Measurements from ENCODE around the gene ARID2.

ARID2 gene

DNA sequence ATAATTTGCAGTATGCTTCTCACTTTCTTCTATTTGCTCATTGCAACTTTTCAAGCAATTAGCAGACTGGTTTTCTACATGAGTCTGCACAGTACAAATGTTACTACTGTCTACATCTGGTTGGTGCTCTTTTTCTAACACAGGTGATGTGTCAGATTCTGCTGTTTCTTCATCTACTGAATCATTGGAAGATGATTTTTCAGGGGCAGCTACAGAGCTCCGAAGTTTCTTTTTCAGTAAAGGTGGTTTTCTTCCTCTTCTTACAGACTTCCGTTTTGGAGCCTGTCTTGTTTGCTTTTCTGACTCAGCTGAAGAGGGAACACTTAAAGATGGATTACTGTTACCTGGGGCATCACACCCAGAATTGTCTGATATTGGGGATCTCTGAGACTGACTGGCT, 198.8 kb downstream of the ARID2 start:
- TF ChIP-seq, protein P1, sequence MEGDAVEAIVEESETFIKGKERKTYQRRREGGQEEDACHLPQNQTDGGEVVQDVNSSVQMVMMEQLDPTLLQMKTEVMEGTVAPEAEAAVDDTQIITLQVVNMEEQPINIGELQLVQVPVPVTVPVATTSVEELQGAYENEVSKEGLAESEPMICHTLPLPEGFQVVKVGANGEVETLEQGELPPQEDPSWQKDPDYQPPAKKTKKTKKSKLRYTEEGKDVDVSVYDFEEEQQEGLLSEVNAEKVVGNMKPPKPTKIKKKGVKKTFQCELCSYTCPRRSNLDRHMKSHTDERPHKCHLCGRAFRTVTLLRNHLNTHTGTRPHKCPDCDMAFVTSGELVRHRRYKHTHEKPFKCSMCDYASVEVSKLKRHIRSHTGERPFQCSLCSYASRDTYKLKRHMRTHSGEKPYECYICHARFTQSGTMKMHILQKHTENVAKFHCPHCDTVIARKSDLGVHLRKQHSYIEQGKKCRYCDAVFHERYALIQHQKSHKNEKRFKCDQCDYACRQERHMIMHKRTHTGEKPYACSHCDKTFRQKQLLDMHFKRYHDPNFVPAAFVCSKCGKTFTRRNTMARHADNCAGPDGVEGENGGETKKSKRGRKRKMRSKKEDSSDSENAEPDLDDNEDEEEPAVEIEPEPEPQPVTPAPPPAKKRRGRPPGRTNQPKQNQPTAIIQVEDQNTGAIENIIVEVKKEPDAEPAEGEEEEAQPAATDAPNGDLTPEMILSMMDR (IDR thresholded peaks at IDR 0.05; ENCODE audit: unreplicated experiment in 3 of 3): no peak
- Mint-ChIP-seq H3K36me3 (ENCODE audit: low read depth) (peaks cover 67% of the 10 kb centered on the region), H3K4me1 (no peaks in the 10 kb centered on the region), H3K9me3 (no peaks in the 10 kb centered on the region), H3K4me3 (no peak overlapping the region), H3K27ac (no peak overlapping the region), H3K27me3 (ENCODE audit: low read depth) (no peaks in the 10 kb centered on the region)

DNA sequence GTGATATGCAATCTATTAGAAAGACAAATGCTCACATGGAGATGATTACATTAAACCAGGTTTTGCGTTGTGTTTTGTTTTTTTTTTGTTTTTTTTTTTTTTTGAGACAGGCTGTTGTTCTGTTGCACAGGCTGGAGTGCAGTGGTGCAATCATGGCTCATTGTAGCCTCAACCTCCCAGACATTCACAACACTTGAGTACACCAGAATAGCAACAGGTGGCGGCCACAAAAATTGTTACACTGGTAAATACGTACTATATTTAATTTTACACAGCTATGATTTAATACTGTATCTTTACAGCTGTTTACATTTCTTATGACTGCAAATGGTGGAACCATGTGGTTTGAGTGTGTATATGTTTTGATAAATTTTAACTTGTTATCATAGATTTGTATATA, 200.9 kb downstream of the ARID2 start:
- no peak overlapping the region for H3K27ac Mint-ChIP-seq
- H3K27me3 Mint-ChIP-seq (ENCODE audit: low read depth): no peaks in the 10 kb centered on the region
- TF ChIP-seq, protein P1 (IDR thresholded peaks at IDR 0.05; ENCODE audit: unreplicated experiment in 3 of 3): no peak
- H3K4me3 Mint-ChIP-seq: no peak overlapping the region
- no peaks in the 10 kb centered on the region for H3K9me3 Mint-ChIP-seq
- H3K36me3 Mint-ChIP-seq (ENCODE audit: low read depth): peaks cover 57% of the 10 kb centered on the region
- H3K4me1 Mint-ChIP-seq: peaks cover 13% of the 10 kb centered on the region

DNA sequence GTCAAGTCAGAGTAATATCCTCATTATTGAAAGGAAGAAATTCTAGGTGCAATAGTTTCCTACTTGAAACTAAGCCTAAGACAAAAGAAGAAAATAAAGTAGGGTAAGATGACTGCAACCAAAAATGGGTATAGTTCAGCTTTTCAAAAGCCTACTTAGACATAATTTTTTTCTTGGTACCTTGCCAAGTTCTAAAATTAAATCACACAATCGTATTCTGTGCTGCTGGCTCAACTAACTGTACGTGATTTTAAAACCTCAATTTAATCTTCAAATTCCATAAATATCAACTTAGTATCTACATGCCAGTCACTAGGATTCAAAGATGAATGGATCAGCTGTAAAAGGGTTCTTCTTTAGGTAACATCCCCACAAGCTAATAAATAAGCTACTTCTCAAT, 204.0 kb downstream of the ARID2 start:
- Mint-ChIP-seq H3K36me3 (ENCODE audit: low read depth) (peaks cover 46% of the 10 kb centered on the region), H3K4me1 (peaks cover 19% of the 10 kb centered on the region), H3K27ac (peak overlapping the region in 1 of 3 experiments; percentile 17), H3K4me3 (no peak overlapping the region), H3K27me3 (ENCODE audit: low read depth) (no peaks in the 10 kb centered on the region), H3K9me3 (no peaks in the 10 kb centered on the region)
- TF ChIP-seq, protein P1 (IDR thresholded peaks at IDR 0.05; ENCODE audit: unreplicated experiment in 3 of 3): no peak

DNA sequence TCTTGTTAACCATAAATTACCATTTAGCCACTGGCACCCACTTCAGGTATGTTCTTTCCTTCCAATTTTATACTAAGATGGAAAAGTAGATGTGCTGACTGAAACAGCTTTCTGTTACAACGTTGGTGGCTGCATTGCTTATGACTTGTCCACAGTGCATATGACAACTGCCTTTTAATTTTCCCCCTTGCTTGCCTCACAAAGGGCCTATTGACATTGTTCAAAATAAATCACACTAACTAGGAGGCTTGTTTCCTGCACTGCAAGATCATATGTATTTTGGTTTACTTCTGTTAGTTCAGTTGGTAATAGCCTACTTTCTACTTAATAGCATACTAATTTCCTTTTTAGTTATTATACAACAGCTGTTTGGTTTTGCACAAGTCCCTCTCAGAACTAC, 205.4 kb downstream of the ARID2 start:
- no peaks in the 10 kb centered on the region for H3K9me3 Mint-ChIP-seq
- peak overlapping the region; percentile 30 to 60 (median 48) for H3K27ac Mint-ChIP-seq
- peaks cover 43% of the 10 kb centered on the region for H3K36me3 Mint-ChIP-seq (ENCODE audit: low read depth)
- peaks cover 19% of the 10 kb centered on the region for H3K4me1 Mint-ChIP-seq
- no peak overlapping the region for H3K4me3 Mint-ChIP-seq
- H3K27me3 Mint-ChIP-seq (ENCODE audit: low read depth): no peaks in the 10 kb centered on the region
- TF ChIP-seq, protein P1 (IDR thresholded peaks at IDR 0.05; ENCODE audit: unreplicated experiment in 3 of 3): no peak

DNA sequence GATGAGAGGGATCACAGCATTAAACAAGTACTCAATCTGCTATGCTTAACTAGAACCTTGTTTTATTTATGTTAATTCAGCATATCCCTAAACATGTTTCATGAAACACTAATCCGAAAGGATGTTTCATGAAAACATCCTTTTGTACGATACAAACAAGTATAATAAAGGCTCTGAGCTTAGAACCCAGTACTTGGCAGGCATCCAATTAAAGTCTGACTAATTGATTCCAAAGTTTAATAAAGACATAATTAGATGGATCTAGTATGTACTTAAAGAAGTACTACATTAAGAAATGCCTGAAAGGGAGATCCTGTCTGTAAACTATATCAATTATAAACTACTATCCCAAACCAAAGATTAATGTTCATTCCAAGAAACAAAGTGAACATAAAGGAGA, 209.1 kb downstream of the ARID2 start:
- Mint-ChIP-seq H3K4me3 (no peak overlapping the region), H3K36me3 (ENCODE audit: low read depth) (peaks cover 56% of the 10 kb centered on the region), H3K27me3 (ENCODE audit: low read depth) (no peaks in the 10 kb centered on the region), H3K9me3 (no peaks in the 10 kb centered on the region), H3K27ac (no peak overlapping the region), H3K4me1 (peaks cover 18% of the 10 kb centered on the region)
- TF ChIP-seq, protein P1 (IDR thresholded peaks at IDR 0.05; ENCODE audit: unreplicated experiment in 3 of 3): no peak

DNA sequence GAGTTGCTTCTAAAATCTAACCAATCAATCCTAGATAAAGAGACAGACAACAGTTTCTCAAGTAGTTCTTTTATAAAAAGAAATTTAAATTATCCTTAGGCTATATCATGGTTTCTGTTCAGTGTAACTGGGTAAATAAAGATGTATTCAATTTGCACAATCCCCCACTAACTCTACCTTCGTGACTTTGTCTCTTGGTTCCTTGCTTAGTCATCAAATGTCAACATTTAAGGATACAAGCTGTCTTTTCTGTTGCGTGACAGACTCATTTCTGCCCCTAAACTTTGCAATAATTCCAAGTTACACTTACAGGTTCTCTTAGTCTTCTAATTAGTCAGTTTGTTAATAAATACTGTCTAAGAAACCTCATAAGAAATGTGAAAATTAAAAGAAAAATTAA, 210.3 kb downstream of the ARID2 start:
- TF ChIP-seq, protein P1 (IDR thresholded peaks at IDR 0.05; ENCODE audit: unreplicated experiment in 3 of 3): no peak
- Mint-ChIP-seq H3K36me3 (ENCODE audit: low read depth) (peaks cover 68% of the 10 kb centered on the region), H3K4me1 (peaks cover 13% of the 10 kb centered on the region), H3K4me3 (no peak overlapping the region), H3K27ac (no peak overlapping the region), H3K27me3 (ENCODE audit: low read depth) (no peaks in the 10 kb centered on the region), H3K9me3 (no peaks in the 10 kb centered on the region)

Data from nephron (organoid).